ENCODE measurements around the gene CYP19A1.

The CYP19A1 gene

GRCh38 chr15:51260202-51260601, 78.2 kb downstream of the CYP19A1 start:
- DNase-seq (ENCODE audit: low read depth) = no peak

DNA sequence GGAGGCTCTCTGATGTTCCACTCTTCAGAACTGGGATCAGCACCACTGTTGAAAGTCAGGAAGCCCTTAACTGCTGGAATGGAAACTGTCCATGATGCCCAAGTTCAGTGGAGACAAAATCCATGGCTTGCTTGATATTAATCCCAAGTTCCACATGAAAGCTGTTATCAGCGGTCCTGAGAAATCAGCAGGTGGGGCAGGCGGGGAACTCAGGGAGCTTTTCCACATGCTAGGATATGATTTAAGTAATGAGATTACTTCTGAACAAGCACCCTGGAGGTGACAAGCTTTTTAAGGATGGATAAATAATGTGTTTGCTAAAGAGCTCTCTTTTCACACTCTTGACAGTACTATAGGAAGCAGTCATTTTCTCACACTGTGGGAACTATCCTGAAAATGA, 82.9 kb downstream of the CYP19A1 start:
- DNase-seq (ENCODE audit: low read depth) = no peak

DNA sequence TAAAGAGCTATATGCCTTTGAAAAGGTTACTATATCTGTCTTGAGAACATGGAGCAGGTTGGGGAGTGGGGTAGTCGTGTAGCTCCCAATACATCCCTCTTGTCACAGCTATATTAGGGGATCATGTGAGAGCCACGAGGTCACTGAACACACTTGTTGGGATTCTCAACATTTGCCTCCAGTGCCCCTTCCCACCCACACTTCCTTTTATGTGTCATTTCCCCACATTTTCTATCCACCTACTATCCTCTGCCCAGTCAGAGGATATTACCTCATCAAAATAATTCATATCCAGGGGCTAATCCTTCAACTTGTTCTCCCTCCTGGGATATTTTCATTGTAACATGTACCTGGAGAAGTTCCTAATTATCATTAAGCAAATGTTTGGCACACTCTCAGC, 85.0 kb downstream of the CYP19A1 start:
- DNase-seq (ENCODE audit: low read depth) = no peak

- DNase-seq (ENCODE audit: low read depth) = no peak
Observed at GRCh38 chr15:51252671-51253070, 85.7 kb downstream of the CYP19A1 start.

DNA sequence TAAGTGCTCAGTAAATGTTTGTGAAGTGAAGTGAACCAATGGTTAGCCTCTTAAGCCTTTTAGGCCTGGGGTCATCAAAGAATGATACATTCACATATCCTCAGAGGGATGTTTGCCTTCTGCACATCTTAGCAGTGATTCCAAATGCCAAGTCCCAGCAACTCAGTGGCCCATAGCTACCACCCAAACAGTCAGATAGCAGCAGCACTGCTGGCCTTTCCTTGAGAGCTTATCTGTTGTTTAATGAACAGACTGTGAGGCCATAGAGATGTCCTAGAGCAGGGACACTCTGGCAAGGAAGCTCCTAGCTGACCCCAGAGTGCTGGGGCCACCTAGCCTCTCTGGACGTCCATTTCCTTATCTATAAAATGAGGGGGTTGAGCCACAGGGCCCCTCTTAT, 86.8 kb downstream of the CYP19A1 start:
- DNase-seq (ENCODE audit: low read depth) = no peak

DNA sequence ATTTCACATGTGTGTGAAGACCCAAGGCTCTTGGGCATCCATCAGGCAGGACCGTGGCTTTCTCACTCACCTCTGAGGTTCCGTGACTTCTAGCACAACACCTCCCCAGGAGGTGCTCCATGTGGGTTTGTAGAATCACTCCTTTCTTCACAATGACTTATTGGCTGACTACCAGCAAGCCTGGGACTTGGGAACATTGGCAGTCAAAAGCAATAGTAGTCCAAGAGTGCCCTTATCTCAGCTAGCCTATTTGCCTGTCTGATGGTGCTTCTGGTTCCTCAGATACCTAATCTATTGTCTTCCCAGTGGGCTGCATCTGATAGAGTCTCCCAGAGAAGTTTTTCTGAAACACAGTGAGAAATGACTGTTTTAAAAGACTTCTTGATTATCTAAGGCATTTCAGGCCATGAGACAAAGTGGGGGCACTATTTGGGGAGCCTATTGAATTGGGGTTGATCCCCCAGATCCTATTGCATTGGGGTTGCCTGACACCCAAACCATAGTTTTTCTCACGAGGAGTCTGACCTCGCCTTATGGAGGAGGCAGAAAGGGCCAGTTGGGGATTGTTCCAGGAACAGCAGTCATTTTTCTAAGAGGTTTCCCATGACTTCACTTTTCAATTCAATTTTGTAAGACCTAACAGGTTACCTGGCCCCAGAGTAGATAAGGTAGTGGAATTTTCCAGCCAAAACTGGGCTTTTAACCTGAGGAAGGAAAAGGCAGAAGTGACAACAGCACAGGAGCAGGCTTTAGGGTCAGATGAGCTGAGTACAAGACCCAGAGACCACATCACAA, 88.0 kb downstream of the CYP19A1 start:
- no peak for DNase-seq (ENCODE audit: low read depth)

DNA sequence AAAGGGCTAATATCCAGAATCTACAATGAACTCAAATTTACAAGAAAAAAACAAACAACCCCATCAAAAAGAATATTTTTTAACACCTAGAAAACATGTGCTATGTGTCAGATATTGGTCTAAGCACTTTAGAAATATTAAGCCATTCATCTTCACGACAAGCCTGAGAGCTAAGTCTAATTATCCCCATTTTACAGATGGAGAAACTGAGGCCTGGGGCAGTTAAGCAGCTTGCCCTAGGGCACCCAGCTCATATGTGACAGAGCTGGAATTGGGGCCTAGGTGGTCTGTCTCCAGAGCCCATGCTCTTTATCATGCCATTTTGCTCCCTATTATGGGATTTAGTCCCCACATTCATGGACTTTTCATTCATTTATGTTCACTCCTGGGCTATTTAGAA, 92.8 kb downstream of the CYP19A1 start:
- no peak for DNase-seq (ENCODE audit: low read depth)

GRCh38 chr15:51244423-51244869, 94.0 kb downstream of the CYP19A1 start:
- DNase-seq (ENCODE audit: low read depth) = no peak

DNA sequence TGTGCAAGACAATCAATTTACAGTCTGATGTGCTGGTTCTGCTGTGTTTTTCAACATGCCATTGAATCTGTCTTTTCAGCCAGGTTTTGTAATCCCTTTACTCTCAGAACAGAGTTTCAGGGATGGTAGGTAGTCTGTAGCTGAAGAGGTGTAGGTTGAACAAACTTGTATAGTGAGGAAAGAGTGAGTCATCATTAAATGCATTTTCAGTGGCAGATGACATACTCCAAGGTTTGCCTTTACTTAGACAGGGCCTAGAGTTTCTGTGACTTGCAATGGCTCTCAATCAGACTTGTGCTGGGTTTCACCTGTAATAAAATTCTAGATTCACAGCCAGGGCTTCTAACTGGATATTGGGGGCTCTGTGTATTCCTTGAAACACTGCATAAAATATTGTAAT, 94.6 kb downstream of the CYP19A1 start:
- DNase-seq (ENCODE audit: low read depth) = no peak

GRCh38 chr15:51240066-51240465, 98.3 kb downstream of the CYP19A1 start:
- no peak for DNase-seq (ENCODE audit: low read depth)

GRCh38 chr15:51237816-51238215, 100.6 kb downstream of the CYP19A1 start:
- no peak for DNase-seq (ENCODE audit: low read depth)

DNA sequence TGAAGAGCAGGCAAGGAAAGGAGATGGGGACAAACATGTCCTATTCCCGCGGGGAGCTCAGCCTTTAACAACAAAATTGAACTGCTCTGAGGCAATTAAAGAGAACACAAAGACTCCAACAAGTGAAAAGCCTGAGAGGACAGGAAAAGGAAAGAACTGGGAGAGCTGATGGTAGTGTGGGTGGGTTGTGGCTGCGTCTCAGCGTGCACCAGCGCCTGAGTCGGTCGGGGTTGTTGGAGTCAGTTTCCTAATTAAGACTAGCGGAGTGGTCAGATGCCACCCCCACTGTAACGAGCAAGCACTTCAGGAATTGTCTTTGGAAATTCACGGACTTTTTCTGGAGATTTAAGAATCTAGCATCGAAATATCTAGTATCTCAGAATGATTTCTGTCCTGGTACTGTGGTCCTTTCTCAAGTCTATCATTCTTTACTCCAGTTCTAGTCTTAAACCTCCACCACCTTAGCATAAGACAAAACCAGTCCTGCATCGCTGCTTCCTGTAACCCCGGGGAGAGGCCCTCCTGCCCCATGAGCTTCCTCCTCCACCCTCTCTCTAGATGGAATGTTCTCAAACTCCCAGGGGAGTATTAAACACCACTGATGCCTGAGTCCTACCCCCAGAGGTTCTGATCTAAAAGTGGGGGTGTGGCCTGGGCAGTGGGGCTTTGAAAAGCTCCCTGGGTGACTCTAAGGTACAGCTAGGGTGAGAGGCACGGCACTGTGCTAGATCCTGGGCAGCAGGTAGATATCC, 104.0 kb downstream of the CYP19A1 start:
- DNase-seq (ENCODE audit: low read depth) = no peak

DNA sequence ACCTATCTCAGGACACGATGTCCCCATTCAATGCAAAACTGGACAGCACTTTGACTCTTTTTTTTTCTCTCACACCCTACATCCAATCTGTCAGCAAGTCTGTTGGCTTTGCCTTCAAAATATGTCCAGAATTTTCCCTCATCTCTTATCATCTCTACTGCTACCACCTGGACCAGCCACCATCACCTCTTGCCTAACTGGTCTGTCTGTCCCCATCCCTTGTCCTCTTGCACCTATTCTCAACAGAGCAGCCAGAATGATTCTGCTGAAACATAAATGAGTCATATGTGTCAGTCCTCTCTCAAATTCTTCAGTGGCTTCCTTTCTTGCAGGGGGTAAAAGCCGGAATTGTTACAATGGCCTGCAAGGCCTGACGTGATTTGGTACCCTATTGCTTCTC, 105.8 kb downstream of the CYP19A1 start:
- no peak for DNase-seq (ENCODE audit: low read depth)

- no peak for DNase-seq (ENCODE audit: low read depth)
Observed at GRCh38 chr15:51229907-51230330, 108.5 kb downstream of the CYP19A1 start.

DNA sequence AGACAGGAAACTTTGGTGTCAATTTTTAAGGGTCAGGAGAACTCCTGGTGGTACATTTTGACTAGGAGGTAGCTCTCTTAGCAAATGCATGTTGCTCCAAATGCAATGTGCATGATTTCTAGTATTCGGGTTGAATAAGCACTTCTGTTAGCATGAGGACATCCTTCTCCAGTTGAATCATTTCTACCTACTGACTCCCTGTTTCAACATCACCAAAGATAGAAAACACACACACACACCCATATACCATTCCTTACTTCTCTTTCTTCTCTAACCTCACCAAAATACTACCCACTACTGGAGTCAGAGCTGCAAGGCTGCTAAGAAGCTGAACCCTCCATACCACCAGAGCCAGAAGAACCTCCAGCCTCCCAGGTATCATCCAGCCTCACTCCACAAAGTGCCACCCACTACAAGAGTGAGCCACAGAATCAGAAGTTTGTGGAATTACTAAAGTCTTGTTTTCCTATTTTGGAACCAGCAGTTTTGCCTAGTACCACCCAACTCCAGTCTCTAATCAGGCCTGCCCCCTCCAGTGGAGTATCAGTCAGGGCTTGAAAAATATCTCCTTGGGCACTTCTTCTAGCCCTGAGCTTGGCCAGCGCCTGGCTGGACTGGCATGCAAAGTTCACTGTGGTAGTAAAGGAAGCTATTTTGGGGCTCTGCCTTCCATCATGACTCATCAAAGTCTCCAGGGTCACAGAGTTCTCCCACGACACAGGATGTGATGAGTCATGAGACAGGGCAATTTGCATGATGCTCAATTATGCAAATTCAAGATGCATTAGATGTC, 110.3 kb downstream of the CYP19A1 start:
- DNase-seq (ENCODE audit: low read depth) = no peak

DNA sequence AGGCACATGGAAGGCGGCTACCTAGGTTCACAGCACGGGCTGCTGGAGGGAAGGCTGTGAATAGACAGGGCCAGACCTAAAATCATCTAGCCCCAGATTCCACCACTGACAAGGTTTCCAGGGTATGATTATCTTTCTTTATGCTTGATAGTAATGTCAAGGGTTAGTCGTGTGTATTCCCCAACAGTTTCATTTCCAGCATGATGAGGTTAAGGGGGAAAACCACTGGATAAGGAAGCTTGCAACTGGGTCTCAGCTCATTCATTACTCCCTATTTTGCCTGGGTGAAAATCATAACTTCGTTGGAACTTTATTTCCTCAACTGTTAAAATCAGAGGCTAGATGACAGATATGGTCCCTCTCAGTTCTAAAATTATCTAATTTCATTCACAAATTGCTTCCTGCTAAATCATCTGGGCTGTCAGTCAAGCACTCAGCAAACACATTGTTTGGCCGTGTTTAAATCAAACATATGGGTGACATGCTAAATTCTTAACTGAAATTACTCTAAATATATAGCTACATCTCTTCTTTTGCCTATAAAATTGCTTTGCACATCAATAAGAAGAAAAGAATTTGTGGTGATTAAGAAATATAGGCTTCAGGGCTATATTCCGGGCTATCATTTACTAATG, 111.7 kb downstream of the CYP19A1 start:
- DNase-seq (ENCODE audit: low read depth) = no peak

DNA sequence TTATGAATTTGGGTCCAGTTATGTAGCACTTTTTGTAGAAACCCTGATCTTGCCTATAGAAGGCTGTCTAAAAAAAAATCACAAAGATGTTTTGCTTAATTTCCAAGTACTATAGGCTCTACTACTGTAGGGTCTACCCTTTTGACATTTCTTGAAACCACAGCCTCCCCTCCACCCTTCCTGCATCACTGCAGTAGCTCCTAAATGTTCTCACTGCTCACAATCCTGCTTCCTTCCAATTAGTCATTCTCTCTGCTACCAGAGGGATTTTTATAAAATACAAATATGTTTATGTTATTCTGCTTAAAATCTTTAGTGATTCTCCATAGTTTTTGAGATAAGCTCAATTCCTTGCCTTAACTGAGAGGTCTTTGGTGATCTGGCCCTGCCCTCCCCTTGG, 114.0 kb downstream of the CYP19A1 start:
- DNase-seq (ENCODE audit: low read depth) = no peak

DNA sequence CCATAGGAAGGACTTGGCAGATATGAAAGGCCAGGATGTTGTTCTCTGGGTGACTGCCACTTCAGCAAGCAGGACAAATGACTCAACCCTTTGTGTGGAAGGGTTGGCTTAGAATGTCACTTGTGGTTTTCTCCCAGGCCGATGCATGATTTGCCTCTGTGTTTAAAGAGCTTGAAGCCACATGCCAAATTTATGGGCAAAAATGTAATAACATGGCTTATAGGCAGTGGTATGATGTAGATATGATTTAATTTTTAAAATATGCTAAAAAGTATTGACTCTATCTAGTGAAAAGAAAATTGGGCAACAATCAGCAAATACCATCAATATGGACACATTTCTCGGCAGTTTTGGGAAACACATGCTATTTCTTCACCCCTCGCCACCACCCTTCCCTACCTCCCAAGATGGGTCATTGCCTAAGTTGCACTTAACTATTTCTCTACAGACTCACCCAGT, 114.6 kb downstream of the CYP19A1 start:
- DNase-seq (ENCODE audit: low read depth) = no peak

DNA sequence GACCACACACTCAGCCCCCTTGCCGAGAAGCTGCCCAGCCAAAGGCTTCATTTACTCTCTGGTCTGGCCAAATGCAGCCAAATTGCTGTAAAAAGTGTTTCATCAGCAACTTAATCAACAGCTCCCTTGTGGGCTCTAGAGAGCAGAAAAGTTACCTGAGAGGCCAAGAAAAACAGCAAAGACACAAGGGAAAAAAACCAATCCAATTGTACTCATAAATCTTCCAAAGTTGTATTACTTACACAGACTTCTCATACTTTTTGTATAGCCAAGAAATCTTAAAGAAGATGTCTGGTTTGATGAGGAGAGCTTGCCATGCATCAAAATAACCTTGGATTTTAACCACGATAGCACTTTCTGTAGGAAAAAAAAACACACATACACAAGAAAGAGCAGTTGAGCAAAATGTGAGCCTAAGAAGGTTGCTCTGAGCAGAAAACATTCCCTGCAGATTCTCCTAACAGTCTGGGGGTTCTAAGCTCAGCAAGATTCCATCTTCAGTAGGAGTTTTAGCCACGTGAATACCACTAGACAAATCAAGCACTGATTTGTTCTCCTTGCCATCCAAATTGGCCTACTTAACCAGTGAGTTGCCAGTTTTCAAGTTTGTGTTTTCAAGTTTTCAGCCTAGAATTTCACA, 120.0 kb downstream of the CYP19A1 start:
- DNase-seq (ENCODE audit: low read depth) = no peak

DNA sequence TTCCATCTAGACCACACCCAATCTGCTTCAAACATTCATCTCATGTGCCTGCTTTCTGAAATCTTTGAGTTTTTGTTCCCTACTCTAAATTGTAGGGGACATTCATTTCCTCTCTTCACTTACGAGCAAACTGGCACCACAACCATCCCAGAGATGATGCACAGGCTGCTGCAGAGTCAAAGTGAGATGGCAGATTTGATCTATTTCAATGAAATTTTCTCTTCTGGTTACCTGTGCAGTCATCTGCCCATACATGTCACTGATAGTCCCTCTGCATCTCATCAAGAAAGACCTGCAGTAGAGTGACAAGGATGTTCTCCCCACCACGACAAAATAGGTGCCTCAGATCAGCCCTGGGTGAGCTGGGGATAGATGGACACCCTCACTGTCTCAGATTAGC, 125.5 kb downstream of the CYP19A1 start:
- DNase-seq (ENCODE audit: low read depth) = no peak

GRCh38 chr15:51212239-51212638, 126.2 kb downstream of the CYP19A1 start:
- DNase-seq (ENCODE audit: low read depth) = no peak
